ENCODE measurements around the gene UCN2. TPM values are rescaled to one million over a fixed set of nuclear protein-coding genes. Genes with fewer than 3 reads are reported as not detected.

The UCN2 gene
- polyA plus RNA-seq, 3 donors = 0.61 TPM; not detected in 2

DNA sequence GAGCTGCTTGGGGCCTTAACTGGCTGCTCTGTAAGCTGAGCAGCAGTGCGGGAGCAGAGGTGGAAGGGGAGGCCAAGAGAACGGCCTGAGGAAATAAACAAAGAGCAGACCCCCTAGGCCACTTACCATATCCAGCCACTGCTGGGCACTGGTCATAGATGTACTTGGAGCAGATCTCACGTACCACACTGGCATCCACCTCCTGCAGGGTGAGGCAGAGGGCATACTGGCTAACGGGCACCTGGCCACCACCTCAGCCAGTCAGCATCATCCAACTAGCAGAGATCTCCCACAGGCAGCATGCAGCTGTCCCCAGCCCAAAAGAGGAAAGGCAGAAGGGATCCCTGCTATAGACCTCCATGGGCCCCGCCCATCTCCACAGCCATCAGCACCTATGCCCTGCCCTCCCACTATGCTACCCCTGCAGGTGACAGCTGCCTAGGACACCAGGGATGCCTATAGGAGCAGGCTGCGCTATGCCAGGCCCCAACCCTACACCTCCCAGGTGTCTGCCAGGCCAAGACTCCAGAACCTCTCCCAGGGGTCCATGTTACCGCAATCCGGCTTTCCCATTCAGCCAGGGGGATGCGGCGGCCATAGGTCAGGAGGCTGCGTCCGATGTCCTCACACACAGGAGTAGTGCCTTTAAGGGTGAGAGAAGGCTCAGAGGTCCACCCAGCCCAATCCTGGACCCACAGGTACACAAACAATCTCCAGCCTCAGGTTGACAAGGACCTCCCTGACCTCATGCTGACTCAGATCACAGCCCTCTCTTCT is 36.1 kb upstream of the UCN2 start:
- Mint-ChIP-seq H3K36me3 (peaks cover 78 to 79% of the 10 kb centered on the region in 2 donors), H3K9me3 (peaks cover 0 to 1% (median 0%) of the 10 kb centered on the region in 7 donors), H3K27ac (peak overlapping the region in 2 of 7 donors; percentile 50 to 57), H3K4me1 (peaks cover 12% of the 10 kb centered on the region), H3K4me3 (no peak overlapping the region), H3K27me3 (ENCODE audit: low read depth in 3 of 3) (peaks cover 17 to 21% (median 19%) of the 10 kb centered on the region in 3 donors)
- intact Hi-C loops (cut with micrococcal nuclease) = no loop called here
- Histone ChIP-seq H4K20me1 (ENCODE audit: insufficient read depth, low read length) (peaks cover 60% of the 10 kb centered on the region), H3K4me1 (ENCODE audit: control insufficient read depth in 1 of 2, insufficient read depth in 2 of 2, low read length in 2 of 2) (peaks cover 6 to 10% of the 10 kb centered on the region in 2 donors), H3K27ac (ENCODE audit: low read depth in 1 of 2, low read length in 2 of 2) (no peak overlapping the region), H2AFZ (ENCODE audit: insufficient read depth, low read depth, low read length, poor library complexity, severe bottlenecking) (no peak overlapping the region), H3K27me3 (ENCODE audit: control insufficient read depth in 2 of 2, insufficient read depth in 2 of 2, low read length in 2 of 2) (peaks cover 6 to 16% of the 10 kb centered on the region in 2 donors), H3K4me3 (replicated peaks in 1 of 3; ENCODE audit: low read depth in 2 of 3, low read length in 3 of 3) (no peak overlapping the region), H3K4me2 (replicated peaks; ENCODE audit: extremely low read depth, low read length, poor library complexity, severe bottlenecking) (no peak overlapping the region), H3K79me2 (ENCODE audit: insufficient read depth, low read length) (no peaks in the 10 kb centered on the region), H3K9me3 (replicated peaks in 1 of 2; ENCODE audit: control insufficient read depth in 1 of 2, insufficient read depth in 1 of 2, low read length in 2 of 2) (no peaks in the 10 kb centered on the region), H3K36me3 (replicated peaks in 1 of 2; ENCODE audit: control insufficient read depth in 1 of 2, insufficient read depth in 2 of 2, low read length in 2 of 2) (peaks cover 70 to 76% of the 10 kb centered on the region in 2 donors), H3K9ac (ENCODE audit: insufficient read depth, low read length, poor library complexity, severe bottlenecking) (no peak overlapping the region)
- WGBS (ENCODE audit: insufficient coverage) = 100% methylated on average over 5 of the region's 12 CpGs
- TF ChIP-seq, protein P1, sequence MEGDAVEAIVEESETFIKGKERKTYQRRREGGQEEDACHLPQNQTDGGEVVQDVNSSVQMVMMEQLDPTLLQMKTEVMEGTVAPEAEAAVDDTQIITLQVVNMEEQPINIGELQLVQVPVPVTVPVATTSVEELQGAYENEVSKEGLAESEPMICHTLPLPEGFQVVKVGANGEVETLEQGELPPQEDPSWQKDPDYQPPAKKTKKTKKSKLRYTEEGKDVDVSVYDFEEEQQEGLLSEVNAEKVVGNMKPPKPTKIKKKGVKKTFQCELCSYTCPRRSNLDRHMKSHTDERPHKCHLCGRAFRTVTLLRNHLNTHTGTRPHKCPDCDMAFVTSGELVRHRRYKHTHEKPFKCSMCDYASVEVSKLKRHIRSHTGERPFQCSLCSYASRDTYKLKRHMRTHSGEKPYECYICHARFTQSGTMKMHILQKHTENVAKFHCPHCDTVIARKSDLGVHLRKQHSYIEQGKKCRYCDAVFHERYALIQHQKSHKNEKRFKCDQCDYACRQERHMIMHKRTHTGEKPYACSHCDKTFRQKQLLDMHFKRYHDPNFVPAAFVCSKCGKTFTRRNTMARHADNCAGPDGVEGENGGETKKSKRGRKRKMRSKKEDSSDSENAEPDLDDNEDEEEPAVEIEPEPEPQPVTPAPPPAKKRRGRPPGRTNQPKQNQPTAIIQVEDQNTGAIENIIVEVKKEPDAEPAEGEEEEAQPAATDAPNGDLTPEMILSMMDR (IDR thresholded peaks at IDR 0.05) = no peak
- no peak for DNase-seq

DNA sequence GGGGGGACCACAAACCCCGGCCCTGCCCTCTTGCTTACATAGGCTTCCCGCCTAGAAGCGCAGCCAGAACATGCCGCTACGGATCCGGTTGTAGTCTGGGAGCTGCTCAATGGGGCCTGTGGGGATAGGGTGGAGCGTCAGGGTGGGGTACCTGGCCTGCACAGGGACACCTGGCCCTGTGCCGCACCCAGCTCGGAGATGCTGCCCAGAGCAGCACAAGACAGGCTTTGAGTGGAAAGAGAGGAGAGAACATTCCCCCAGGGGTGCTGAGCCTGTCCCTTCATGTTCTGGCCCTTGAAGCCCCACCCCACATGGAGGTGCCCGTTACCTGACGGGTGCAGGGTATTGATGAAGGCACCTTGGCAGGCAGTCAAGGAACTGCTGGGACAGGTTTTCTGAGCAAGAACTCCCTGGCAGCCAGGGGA is 35.5 kb upstream of the UCN2 start:
- H2AFZ ChIP-seq (ENCODE audit: insufficient read depth, low read depth, low read length, poor library complexity, severe bottlenecking) = no peak overlapping the region
- WGBS (ENCODE audit: insufficient coverage) = 96% methylated on average over 3 of the region's 11 CpGs
- intact Hi-C loops (cut with micrococcal nuclease) = no loop called here
- peaks cover 6 to 22% of the 10 kb centered on the region in 2 donors for H3K27me3 ChIP-seq (ENCODE audit: control insufficient read depth in 2 of 2, insufficient read depth in 2 of 2, low read length in 2 of 2)
- peaks cover 12% of the 10 kb centered on the region for H3K4me1 Mint-ChIP-seq
- TF ChIP-seq, protein P1 (IDR thresholded peaks at IDR 0.05) = no peak
- peaks cover 23 to 27% (median 25%) of the 10 kb centered on the region in 3 donors for H3K27me3 Mint-ChIP-seq (ENCODE audit: low read depth in 3 of 3)
- H3K4me3 Mint-ChIP-seq = no peak overlapping the region
- H3K27ac ChIP-seq (ENCODE audit: low read depth in 1 of 2, low read length in 2 of 2) = no peak overlapping the region
- H3K79me2 ChIP-seq (ENCODE audit: insufficient read depth, low read length) = no peaks in the 10 kb centered on the region
- H3K9me3 ChIP-seq (replicated peaks in 1 of 2; ENCODE audit: control insufficient read depth in 1 of 2, insufficient read depth in 1 of 2, low read length in 2 of 2) = no peaks in the 10 kb centered on the region
- H3K36me3 Mint-ChIP-seq = peaks cover 72 to 73% of the 10 kb centered on the region in 2 donors
- peaks cover 0 to 6% (median 0%) of the 10 kb centered on the region in 7 donors for H3K9me3 Mint-ChIP-seq
- H3K36me3 ChIP-seq (replicated peaks in 1 of 2; ENCODE audit: control insufficient read depth in 1 of 2, insufficient read depth in 2 of 2, low read length in 2 of 2) = peaks cover 64 to 70% of the 10 kb centered on the region in 2 donors
- H4K20me1 ChIP-seq (ENCODE audit: insufficient read depth, low read length) = peaks cover 54% of the 10 kb centered on the region
- no peak overlapping the region for H3K4me3 ChIP-seq (replicated peaks in 1 of 3; ENCODE audit: low read depth in 2 of 3, low read length in 3 of 3)
- H3K4me1 ChIP-seq (ENCODE audit: control insufficient read depth in 1 of 2, insufficient read depth in 2 of 2, low read length in 2 of 2) = peaks cover 6 to 14% of the 10 kb centered on the region in 2 donors
- no peak overlapping the region for H3K9ac ChIP-seq (ENCODE audit: insufficient read depth, low read length, poor library complexity, severe bottlenecking)
- DNase-seq = no peak
- H3K4me2 ChIP-seq (replicated peaks; ENCODE audit: extremely low read depth, low read length, poor library complexity, severe bottlenecking) = no peak overlapping the region
- no peak overlapping the region for H3K27ac Mint-ChIP-seq

Data from CD14-positive monocyte (primary cell).